ENCODE data around the gene PCP4.

PCP4 gene

DNA sequence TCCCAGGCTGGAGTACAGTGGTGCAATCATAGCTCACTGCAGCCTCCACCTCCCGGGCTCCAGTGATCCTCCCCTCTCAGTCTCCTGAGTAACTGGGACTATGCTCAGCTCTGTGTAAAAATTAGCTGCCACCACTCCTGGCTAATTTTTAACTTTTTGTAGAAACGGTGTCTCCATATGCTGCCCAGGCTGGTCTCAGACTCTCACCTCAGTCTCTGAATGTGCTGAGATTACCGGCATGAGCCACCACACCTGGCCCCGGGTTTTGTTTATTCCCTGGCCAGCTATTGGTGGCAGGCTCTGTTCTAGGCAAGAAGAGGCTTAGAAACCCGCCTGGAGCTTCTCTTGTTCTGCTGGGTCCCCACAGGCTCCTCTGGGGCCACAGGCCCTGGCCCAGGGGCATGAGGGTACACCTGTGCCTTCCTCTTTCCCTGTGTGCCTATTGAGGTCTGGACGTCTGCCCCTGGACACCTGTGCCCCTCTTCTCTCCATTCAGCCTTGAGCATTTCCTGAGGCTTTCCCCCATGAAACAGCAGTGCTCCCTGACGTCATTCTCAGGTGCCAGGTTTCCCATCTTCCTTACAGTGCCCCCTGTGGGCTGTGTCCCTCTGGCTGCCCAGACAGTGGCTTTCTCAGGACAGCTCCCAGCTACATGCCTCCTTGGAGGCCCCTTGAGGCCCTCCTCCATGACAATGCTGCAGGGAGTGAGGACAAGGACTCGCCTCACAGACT lies 57.5 kb downstream of the PCP4 start:
- DNase-seq (ENCODE audit: low spot score): no peak

DNA sequence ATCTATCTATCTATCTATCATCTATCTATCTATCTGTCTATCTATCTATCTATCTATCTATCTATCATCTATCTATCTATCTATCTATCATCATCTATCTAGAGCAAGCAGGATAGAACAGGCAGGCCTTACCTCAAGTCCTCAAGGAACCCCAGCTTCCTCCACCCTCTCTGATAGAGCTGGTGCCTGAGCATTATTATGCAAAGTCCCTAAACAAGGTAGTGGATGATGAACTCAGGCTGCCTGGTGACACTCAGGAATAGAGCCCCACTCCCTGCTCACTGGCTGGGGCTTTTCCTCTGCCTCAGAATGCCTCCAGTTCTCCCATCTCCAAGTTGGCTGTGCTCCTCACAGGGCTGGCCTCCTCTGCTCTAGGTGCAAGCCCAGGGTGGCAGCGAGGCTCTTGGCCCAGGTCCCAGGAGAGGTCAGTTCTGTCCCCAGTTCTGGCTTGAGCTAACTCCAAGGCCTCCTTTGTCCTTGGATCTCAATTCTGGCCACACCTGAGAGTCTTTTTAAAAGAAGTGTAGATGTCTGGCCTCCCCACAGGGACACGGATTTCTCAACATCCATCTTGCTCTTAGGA lies 60.2 kb downstream of the PCP4 start:
- DNase-seq (ENCODE audit: low spot score): no peak

DNA sequence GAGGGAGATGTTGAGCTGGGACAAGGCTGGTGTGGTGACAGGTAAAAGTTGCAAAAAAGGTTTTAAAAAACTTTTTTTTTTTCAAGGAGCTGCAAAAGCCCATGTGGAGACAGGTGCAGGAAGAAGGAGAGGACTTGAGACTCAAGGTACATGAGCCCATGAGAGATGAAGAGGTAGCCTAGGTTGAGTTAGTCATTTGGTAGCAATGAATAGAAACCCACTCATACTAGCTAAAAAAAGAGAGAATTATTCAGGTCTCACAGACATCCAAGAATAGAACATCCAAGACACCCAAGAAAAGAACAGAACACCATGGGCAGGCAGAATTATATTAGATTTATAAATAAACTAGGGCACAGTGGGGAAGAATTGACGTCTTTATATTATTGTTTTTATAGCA lies 65.1 kb downstream of the PCP4 start:
- no peak for DNase-seq (ENCODE audit: low spot score)

DNA sequence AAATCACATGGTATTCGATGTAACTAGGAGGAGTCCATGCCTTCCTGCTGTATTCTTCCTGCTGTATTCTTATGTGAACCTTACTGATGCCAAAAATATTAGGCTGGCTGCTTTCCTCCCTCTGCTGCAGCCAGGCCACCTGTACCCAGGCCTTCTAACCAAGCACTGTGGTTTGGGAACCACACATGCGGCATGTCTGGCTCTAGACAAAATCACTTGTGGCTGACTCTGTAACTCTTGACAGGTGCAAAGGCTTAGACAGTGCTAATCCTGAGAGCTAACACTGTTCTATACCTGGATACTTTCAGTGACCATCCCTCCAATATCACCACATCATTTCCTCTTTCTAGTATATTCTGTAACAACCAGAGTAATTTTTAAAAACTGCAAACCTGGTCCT lies 67.7 kb downstream of the PCP4 start:
- DNase-seq (ENCODE audit: low spot score): no peak

DNA sequence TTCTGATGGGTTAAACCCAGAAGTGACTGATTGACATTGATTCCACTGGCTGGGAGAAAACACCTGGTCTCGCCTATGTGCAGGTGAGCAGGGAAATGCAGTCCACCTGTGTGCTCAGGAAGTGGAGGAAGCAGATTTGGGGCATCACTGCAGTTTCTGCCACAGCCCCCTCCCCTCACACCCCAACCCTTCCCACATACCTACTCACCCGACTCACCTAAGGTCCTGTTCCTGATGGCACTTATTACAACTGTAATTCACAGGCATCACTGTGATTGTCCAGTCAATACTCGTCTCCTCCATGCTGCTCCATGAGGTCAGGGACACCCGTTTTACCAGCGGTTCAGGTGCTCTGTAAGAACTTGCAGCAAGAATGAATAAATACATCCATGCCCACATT lies 68.5 kb downstream of the PCP4 start:
- DNase-seq (ENCODE audit: low spot score): no peak

DNA sequence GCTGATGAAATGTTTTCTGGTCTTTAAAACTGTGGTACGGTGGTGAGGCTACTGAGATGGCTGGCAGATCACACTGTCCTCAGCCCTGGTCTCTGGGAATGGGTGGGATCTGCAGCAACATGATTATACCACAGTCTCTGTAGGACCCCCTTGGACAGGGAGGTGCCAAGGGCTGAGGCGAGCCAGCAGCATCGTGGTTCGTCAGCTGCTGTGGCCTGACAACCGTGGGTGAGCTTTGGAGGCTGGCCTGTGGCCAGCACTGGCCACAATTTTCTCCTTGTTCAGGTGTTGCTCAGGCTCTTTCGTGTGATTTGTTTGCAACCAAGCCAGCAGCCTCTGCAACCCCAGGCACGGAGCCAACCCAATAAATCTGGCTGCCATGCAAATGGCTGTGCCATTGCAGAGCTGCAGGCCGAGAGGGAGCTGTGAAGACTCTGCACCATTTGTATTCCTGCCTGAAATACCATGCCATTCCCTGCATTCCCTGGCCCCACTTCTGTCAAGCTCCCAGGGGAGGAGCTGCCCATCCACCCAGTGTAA lies 70.9 kb downstream of the PCP4 start:
- no peak for DNase-seq (ENCODE audit: low spot score)

DNA sequence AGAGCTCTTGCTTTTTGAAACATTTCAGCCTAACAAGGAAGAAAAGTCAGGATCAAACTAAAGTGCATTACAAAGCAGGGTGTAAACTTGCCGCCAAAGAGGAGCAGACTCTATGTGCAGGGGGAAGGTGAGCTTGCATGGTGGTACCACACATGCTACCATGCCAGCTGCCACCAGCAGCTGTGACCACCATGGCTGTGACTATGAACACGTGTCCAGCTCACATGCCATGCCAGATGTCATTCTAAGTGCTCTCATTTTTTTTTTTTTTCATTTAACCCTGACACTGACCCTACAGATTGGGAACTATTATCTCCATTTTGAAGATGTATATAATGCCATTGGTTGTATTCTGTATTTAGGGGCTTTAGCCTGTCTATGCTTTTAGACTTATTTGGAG lies 79.0 kb downstream of the PCP4 start:
- DNase-seq (ENCODE audit: low spot score): no peak

DNA sequence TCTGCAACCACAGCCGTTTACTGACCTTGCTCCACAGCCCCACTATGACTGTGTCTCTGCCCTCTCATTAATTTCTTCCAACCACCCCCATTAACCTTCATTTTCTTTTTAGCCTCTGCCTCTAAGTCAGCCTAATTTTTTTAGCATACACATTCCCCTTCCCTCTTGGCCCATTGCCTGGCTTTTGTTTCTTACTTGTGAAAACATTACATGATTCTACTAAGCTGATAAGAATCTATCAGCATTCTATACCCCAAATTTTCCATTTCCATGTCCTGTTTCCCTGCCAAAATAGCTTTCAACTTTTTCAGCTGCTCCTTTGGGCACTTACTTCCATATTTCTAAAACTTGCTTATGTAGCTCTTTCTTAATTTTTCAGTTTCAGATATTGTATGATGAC lies 79.8 kb downstream of the PCP4 start:
- DNase-seq (ENCODE audit: low spot score): no peak

DNA sequence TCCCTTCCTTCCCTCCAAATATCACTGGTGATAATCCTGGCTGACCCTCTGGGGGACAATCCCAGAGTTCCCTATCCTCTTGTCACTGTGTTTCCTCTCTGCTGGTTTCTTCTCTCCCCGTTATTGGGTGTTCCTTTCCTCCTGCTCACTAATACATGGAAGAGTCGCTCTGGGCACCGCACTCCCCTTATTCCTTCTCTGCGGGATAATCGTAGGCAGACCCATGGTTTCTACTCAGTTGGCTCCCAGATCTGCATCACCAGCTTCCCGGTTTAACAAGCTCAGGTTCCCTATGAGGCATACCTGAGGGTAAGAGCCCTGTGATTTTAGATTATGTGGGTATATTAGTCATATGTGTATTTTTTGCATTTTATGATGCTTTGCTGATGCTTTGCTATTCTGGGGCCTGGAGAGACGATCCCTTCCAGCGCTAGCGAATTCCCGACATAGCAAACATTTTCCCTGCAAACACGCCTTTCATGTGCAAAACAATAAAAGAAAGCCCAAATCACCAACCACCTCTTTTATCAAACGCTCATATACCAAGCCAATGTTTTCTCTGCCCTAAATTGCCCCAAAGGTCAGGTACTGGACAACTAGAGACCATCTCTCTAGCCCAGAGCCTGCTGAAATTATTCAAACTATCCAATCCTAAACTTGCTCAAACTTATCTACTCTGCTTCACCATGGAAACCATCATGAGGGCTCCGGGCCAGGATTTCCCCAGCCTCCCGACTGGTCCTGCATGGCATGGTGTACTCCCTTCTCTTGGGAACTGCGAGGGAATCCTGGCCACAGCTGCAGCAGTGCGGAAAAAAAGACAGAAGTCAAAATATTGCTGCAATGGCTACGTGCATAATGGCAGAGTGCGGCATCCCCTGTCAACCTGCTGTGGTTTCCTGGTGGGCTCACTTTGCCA lies 84.2 kb downstream of the PCP4 start:
- DNase-seq (ENCODE audit: low spot score): no peak

DNA sequence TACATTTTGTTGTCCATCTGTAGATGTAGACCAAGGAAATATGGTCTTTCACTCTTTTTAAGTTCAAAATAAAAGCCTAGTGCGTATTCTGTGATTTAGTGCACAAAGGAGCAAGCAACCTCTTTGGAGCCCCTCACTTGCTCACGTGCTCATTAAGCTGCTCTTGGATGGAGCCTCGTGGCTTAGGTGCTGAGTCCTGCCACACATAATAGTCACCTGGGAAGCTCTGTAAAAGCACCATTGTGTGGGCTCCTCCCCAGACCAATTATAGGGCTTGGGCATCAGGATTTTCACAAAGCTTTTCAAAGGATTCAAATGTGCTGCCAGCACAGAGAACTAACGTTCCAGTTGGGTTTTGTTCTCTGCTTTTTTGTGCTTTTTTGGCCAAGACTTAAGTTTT lies 85.0 kb downstream of the PCP4 start:
- DNase-seq (ENCODE audit: low spot score): no peak

DNA sequence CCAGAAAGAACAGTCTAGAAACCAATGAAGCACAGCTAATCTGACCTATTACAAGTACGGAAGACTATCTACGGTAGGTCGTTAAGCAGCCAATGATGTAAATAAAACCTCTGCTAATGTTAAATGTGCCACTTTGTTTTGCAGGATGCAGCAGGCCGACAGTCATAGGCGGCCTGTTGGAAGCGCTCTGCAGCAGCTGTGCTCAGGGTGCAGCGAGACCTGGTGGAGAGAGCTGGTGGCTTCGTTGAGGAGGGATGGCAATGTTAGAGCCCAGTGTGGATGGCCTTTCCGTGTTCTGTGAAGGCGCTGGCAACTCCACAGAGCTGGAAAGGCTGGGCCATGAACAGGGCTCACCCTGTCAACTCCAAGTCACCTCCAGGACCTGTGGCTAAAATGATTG lies 87.3 kb downstream of the PCP4 start:
- no peak for DNase-seq (ENCODE audit: low spot score)

DNA sequence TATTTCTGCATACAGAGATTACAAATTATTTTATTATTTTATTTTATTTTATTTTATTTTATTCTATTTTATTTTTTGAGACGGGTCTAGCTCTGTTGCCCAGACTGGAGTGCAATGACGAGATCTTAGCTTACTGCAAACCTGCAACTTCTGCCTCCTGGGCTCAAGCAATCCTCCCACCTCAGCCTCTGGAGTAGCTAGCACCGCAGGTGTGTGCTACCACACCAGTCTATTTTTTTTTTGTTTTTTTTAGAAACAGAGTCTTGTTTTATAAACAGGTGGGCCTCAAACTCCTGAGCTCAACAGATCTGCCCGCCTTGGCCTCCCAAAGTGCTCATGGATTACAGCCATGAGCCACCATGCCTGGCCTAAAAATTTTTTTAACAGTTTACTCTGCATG lies 88.1 kb downstream of the PCP4 start:
- DNase-seq (ENCODE audit: low spot score): no peak

DNA sequence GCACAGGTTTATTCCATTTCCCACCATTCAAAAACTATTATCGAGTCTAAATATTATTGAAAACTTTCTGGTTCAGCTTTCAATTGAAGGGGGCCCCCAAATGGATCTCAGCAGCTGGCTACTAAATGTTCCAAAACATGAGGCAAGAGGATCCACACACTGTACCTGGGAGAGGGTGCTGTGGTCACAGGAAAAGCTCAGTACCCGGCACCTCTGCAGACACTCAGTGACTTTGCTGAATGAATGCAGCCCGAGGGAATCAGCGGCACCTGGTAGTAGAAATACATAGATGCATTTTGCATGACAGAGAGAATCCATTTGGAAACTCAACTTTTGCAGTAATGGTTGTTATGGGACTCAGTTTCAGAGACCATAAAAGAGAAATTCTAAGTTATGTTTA lies 89.3 kb downstream of the PCP4 start:
- no peak for DNase-seq (ENCODE audit: low spot score)

DNA sequence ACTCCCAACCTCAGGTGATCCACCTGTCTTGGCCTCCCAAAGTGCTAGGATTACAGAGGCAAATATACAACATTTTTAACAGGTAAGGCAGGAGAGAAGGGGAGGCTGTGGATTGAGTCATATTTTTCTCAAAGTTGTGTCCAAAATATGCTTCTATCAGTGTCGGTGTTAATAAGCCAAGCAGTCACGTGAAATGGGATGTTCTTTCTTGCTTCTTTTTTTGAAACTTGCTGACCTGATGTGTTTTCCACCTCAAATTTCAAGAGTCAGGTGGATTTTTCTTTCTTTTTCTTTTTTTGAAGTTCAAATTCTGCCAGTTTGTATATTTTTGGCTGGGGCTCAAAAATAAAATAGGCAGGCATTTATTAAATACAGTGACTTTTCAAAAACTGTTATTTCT lies 91.5 kb downstream of the PCP4 start:
- DNase-seq (ENCODE audit: low spot score): no peak

DNA sequence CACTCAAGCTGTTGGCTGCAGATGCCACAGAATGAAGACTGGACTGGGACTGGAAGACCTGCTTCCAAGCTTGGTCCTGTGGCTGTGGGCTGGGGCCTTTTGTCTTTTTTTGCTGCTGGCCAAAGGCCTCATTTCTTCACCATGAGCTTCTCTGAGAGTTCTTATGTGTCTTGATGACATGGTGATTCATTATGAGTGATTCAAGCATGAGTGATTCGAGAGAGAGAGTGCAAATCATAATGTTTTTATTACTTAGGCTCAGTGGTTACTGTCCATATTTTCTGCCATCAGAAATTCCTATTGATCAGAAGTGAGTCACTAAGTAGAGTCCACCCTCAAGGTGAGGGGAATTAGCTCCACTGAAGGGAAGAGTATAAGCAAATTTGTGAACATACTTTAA lies 94.0 kb downstream of the PCP4 start:
- no peak for DNase-seq (ENCODE audit: low spot score)

DNA sequence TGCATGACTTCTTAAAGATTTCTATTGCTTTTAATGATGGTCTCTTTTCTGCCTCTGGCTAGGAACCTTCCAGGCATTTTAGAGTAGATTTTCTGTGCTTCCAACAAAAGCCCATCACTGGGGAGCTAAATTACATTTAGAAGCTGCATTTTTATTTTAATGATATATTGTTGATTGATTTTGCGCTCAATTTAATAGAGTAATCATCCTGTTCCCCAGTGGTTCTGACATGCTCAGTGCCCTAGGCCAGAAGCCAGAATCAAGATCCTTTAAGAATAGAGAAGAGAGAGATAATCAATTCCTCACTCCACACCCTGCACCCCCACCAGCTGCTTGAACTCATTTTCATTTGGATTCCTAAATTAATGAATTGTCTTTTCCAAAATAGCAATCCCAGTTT lies 97.8 kb downstream of the PCP4 start:
- DNase-seq (ENCODE audit: low spot score): no peak

DNA sequence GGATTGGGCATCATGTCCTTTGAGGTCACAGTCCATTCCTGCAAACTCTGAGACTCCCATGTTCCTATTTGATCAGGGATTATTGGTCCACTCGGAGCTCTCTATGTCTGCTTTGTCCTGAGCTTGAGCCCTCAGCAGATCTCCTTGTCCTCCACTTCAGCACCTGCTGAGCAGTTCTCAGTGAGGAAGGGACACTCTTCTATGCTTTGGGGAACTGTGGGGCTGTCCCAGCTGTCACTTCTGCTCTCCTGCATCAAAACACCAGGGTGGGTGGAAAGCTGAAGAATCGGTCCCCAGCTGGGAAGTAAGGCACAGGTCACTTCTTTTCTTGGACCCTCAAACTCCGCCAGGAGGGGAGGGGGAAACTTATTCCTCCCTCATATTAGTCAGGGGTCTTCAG lies 99.5 kb downstream of the PCP4 start:
- DNase-seq (ENCODE audit: low spot score): no peak

DNA sequence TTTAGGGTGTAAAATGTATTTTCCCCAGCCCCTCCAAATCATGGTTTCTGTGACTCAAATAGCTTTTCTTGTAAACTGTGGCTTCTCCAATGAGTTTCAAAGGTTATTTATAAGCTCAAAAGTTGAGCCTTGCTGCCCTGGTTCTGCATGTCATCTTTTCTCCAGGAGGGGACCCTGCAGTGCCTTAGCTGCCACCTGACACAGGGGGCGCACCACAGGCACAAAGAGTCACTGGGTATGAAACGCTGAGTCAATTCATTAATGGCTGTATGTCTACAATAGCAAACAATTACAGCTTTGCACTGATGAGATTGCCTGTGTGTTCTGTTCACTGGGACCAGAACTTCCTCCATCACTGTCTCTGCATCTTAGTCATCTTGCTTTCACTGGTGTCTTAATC lies 100.8 kb downstream of the PCP4 start:
- DNase-seq (ENCODE audit: low spot score): no peak

DNA sequence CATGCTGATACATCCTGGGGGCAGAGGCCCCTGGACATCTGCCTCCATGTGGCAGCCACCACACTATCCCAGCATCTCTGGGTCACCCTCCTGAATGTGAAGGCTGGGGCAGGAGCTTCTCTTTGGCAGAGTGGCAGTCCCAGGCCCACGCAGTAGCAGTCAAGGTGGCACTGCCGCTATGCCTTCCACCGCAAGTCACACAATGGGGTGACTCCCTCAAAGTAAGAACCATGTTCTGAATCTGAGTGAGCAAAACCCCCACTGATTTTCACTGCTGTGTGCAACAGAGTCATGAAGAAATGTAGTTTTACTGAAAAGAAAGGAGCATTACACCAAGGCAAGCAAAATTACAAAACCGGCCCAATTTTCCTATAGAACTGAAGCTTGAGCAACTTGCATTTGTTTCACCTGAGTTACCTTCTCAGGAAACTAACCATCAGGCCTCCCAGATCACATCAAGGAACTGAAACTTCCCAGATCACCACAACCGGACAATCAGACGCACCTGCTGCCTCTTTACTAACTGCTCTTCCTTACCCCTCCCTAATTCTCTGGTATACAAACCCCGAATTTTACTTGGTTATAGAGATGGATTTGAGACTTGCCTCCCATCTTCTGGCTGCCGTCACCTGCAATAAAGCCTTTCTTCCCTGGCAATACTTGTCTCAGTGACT lies 102.6 kb downstream of the PCP4 start:
- no peak for DNase-seq (ENCODE audit: low spot score)

DNA sequence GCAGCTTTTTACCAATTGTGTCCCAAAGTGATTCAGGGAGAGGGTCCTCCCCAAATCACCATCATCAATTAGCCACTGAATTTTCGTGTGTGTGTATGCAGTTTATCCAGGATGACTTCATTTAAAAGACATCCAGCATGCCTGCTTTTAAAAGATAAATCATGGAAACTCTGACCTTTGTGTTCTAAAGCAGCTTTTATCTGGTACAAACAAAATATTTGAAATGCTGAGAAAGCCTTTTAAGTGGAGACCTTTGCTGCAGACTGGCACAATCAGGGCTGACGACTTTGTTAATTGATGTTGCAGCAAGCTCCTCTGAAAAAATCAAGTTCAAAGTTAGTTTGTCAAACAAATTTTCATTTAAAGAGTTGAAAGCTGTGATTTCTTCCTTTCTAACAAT lies 104.7 kb downstream of the PCP4 start:
- no peak for DNase-seq (ENCODE audit: low spot score)

DNA sequence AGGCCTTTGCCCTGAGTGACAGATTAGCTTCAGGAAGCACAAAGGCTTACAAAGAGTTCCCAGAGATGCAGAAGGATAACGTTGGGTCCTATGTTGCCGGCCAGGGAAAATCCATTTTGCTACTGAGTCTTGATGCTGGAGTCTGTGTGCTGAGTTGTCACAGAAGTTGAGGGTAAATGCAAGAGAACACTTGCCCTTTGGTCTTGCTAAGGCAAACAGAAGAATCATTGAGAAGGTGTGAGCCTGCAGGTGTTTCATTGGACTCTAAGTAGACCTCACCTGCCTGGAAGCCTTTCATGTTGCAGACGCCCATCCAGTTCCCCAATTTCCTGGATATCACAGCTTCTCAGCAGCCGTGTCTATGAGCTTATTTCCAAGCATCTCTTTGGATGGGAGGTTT lies 105.2 kb downstream of the PCP4 start:
- DNase-seq (ENCODE audit: low spot score): no peak

DNA sequence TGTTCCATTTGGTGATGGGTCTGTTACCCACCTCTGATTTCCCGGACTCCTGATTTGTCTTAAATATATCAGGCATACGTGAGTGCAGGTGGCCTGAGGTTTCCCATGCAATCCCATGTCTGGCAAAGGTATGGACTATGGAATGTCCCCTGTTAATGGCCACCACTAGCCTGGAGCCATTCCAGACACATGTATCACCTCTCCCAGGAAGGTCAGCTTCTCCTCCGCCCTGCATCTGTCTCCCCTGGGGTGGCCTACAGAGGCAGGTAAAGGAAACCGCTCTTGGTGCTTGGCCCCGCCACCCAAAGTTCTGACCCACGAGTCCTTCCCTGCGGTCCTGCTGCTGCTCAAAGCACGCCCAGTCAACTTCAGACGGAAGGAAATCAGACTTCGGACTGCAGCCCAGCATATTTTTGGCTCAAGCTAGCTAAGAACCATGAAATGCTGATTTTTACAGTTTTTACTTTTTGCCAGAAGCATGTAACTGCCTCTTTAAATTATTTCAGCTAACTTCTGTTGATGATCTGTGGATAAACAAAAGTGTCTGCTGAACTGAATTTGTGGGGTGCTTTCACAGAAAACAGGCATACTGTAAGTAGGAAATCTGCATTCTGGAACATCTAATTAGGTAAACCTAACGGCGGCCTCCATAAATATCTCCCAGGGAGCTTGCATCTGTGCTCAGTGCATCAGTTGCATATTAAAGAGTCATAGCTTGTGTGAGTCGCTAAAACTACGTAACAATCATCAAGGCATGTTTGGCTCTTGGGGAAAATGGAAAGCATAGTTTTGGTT lies 105.9 kb downstream of the PCP4 start:
- DNase-seq (ENCODE audit: low spot score): no peak

All from HuH-7 (cell line).